NT2/D1 (cell line): ENCODE measurements around the gene CHRNE.
"Not testable (repeated sequence)": the region's sequence is repeated elsewhere in the genome, so short reads cannot be mapped to it uniquely, and the experiment has no call there.

Experiments used
- DNase-seq: peaks from one replicate; pipeline ENCODE4 v3.0.0-alpha.2; 2011; ENCODE audit warnings: low read depth, low spot score
- H3K27me3 ChIP-seq: 2 replicates; pipeline ENCODE4 v1.6.0; 2011; ENCODE audit warnings: mild to moderate bottlenecking; ENCODE audit not compliant: insufficient read length, insufficient read depth
- H3K36me3 ChIP-seq: 2 replicates; pipeline ENCODE4 v1.6.1; 2011; ENCODE audit warnings: mild to moderate bottlenecking, low read length, mixed read lengths; ENCODE audit not compliant: insufficient read depth, insufficient read length
- H3K4me1 ChIP-seq: 2 replicates; pipeline ENCODE4 v1.5.1; 2011; ENCODE audit not compliant: insufficient read depth, insufficient read length
- H3K4me3 ChIP-seq: 2 replicates; pipeline ENCODE4 v1.5.1; 2011; ENCODE audit warnings: low read depth; ENCODE audit not compliant: insufficient read length
- H3K9ac ChIP-seq: 2 replicates; pipeline ENCODE4 v1.6.0; 2011; ENCODE audit warnings: low read depth; ENCODE audit not compliant: insufficient read length
- H3K9me3 ChIP-seq: 2 replicates; pipeline ENCODE4 v1.5.1; 2011; ENCODE audit warnings: mild to moderate bottlenecking, low read length; ENCODE audit not compliant: insufficient read depth
- SUZ12 ChIP-seq: IDR thresholded peaks from 2 replicates; pipeline ENCODE4 v1.6.1; 2011; ENCODE audit not compliant: insufficient read length, insufficient read depth; ENCODE audit errors: extremely low read depth
- YY1 ChIP-seq: IDR thresholded peaks from 2 replicates; pipeline ENCODE4 v1.6.1; 2011; ENCODE audit not compliant: insufficient read length, insufficient read depth
- ZNF274 ChIP-seq: IDR thresholded peaks from 2 replicates; pipeline ENCODE4 v1.6.1; 2011; ENCODE audit warnings: mild to moderate bottlenecking, low read depth, low read length

Gene CHRNE

DNA sequence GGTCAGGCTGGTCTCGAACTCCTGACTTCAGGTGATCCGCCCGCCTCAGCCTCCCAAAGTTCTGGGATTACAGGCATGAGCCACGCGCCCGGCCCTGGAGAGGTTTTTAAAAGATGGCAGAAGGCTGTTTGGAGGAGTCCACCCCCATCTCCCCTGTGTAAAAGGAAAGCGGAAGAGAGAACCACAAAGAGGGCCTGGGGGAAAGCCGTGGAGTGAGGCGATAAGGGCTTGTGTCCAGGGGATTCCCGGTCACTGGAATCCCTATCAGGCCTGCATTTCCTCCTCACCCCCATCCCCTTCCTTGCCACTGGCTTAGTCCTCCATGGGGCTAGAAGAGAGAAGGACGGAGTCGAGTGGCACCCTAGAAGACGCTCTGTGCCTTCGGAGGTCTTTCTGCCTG lies 29.1 kb upstream of the CHRNE start, which contains the start of gene GP1BA:
Gene GP1BA, plus strand, starts transcription at position 315 of the 400 bp plus-strand sequence. CDS start 328 bp downstream, outside the sequence.
- DNase-seq, result no peak

DNA sequence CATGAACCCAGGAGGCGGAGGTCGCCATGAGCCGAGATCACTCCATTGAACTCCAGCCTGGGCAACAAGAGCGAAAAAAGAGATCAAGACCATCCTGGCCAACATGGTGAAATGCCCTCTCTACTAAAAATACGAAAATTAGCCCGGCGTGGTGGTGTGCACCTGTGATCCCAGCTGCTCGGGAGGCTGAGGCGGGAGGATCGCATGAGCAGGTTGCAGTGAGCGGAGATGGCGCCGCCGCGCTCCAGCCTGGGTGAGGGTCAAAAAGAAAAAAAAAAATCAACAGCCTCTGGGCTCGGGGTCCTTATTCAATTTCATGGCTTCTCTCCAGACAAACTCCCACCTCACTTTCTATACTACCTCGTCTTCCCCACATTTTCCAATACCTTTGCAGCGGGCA lies 26.0 kb upstream of the CHRNE start:
- TF ChIP-seq YY1 (no peak), ZNF274 (no peak), SUZ12 (no peak)
- no peak for DNase-seq
- Histone ChIP-seq H3K4me1 (no peaks in the 10 kb centered on the region), H3K27me3 (no peaks in the 10 kb centered on the region), H3K4me3 (no peak overlapping the region), H3K36me3 (peaks cover 22% of the 10 kb centered on the region), H3K9me3 (no peaks in the 10 kb centered on the region), H3K9ac (no peak overlapping the region)

More for the DNA sequence above, 29.1 kb upstream of the CHRNE start, which contains the start of gene GP1BA:
- H3K27me3 ChIP-seq, result no peaks in the 10 kb centered on the region
- H3K9ac ChIP-seq, result no peak within 1 kb of the TSS
- TF ChIP-seq ZNF274 (no peak), SUZ12 (no peak), YY1 (no peak)
- peaks cover 38% of the 10 kb centered on the region for H3K36me3 ChIP-seq
- no peak within 1 kb of the TSS for H3K4me3 ChIP-seq
- peaks cover 5% of the 10 kb centered on the region for H3K4me1 ChIP-seq
- H3K9me3 ChIP-seq, result no peaks in the 10 kb centered on the region

DNA sequence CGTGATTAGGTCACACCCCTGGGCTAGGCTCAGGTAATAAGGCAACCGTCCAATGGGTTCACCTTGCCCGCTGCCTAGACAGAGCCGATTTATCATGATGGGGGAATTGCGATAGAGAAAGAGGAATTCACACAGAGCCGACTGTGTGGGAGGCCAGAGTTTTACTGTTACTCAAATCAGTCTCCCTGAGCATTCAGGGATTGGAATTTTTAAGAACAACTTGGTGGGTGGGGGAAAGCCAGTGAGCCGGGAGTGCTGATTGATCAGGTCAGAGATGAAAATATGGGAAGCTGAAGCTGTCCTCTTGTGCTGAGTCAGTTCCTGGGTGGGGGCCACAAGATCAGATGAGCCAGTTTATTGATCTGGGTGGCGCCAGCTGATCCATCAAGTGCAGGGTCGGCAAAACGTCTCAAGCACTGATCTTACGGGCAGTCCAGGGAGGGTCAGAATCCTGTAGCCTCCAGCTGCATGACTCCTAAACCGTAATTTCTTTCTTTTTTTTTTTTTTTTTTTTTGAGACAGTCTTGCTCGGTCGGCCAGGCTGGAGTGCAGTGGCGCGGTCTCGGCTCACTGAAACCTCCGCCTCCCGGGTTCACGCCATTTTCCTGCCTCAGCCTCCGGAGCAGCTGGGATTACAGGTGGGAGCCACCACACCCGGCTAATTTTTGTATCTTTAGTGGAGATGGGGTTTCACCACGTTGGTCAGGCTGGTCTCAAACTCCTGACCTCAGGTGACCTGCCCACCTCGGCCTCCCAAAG lies 23.9 kb upstream of the CHRNE start:
- not testable (repeated sequence) for H3K27me3 ChIP-seq, H3K9me3 ChIP-seq, DNase-seq, H3K4me1 ChIP-seq, H3K9ac ChIP-seq, H3K4me3 ChIP-seq
- H3K36me3 ChIP-seq, result peaks cover 17% of the 10 kb centered on the region

DNA sequence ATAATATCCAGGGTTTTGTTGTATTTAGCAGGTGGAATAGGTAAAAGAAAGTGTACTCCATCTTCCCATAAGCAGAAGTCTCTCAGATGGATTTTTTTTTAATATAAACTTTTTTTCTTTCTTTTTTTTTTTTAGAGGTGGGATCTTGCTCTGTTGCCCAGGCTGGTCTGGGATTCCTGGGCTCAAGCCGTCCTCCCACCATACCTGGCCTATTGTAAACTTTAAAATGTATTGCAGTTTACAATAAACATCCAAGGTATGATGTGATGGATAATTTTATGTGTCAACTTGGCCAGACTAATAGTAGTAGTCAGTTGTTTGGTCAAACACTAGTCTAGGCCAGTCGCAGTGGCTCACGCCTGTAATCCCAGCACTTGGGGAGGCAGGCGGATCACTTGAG lies 18.4 kb upstream of the CHRNE start:
- Histone ChIP-seq H3K9me3 (no peaks in the 10 kb centered on the region), H3K36me3 (no peaks in the 10 kb centered on the region), H3K4me3 (no peak overlapping the region), H3K27me3 (no peaks in the 10 kb centered on the region), H3K4me1 (peaks cover 2% of the 10 kb centered on the region), H3K9ac (no peak overlapping the region)
- TF ChIP-seq ZNF274 (no peak), SUZ12 (no peak), YY1 (no peak)
- DNase-seq, result no peak

GRCh38 chr17:4920351-4921048 lies 17.6 kb upstream of the CHRNE start:
- Histone ChIP-seq H3K4me3 (no peak overlapping the region), H3K4me1 (peaks cover 2% of the 10 kb centered on the region), H3K27me3 (no peaks in the 10 kb centered on the region), H3K9me3 (no peaks in the 10 kb centered on the region), H3K36me3 (no peaks in the 10 kb centered on the region), H3K9ac (no peak overlapping the region)
- TF ChIP-seq ZNF274 (no peak), SUZ12 (no peak), YY1 (no peak)
- DNase-seq, result no peak

GRCh38 chr17:4919511-4920047 lies 16.7 kb upstream of the CHRNE start:
- Histone ChIP-seq H3K9ac (no peak overlapping the region), H3K27me3 (no peaks in the 10 kb centered on the region), H3K36me3 (no peaks in the 10 kb centered on the region), H3K4me1 (peaks cover 2% of the 10 kb centered on the region), H3K4me3 (no peak overlapping the region), H3K9me3 (no peaks in the 10 kb centered on the region)
- TF ChIP-seq SUZ12, result no peak
- no peak for TF ChIP-seq YY1
- no peak for TF ChIP-seq ZNF274
- DNase-seq, result no peak

GRCh38 chr17:4914551-4914950 lies 11.7 kb upstream of the CHRNE start:
- H3K27me3 ChIP-seq, H3K36me3 ChIP-seq, H3K9ac ChIP-seq, DNase-seq, H3K9me3 ChIP-seq, H3K4me1 ChIP-seq, H3K4me3 ChIP-seq: not testable (repeated sequence)
